Measurements from ENCODE around the gene HELZ. TPM values are rescaled to one million over a fixed set of nuclear protein-coding genes. Genes with fewer than 3 reads are reported as not detected.

Gene HELZ
- total RNA-seq, 1 experiment from 2014 or later, result 40.5 TPM

DNA sequence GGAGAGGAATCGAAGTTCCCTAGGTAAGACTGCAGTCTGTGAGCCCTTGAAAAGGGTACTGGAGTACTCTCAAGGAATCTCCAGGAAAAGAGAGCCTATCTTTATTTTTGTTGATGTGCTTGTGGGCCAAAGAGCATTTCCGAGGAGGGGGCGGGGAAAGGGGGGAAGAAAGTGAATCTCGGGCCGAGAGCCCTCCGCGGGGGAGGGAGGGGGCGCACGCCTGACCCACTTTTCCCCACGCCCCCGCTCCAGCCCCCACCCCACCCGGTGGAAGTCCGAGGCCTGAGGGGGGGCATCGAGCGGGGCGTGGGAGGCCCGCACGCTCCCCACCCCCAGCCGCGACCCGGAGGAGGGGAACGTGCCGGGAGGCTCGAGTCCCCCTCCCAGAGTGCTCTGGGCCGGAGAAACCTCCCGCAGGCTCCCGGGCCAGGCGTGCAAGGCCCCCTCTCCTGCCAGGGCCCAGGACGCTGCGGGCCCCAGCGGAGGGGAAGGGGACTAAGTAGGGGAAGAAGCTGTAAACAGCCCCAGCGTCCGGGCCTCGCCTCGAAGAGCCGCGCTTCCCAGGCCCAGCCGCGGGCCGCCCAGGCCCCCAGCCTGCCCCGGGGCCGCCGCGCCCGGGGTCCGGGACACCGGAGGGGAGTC, 444 bp downstream of the HELZ start:
- CTCF ChIA-PET, result no interaction called here
- Histone ChIP-seq H2AFZ (ENCODE audit: low read depth, low read length, poor library complexity, severe bottlenecking) (no peak overlapping the region), H3K9me3 (ENCODE audit: control insufficient read depth in 1 of 2, insufficient read depth in 1 of 2, low read depth in 1 of 2, low read length in 2 of 2) (no peaks in the 10 kb centered on the region), H3K4me3 (replicated peaks in 1 of 2; ENCODE audit: low read depth in 1 of 2, low read length in 2 of 2) (peak overlapping the region; percentile 76 to 82), H3K4me2 (ENCODE audit: low read length) (peak overlapping the region; percentile 89), H3K9ac (ENCODE audit: low read length) (peak overlapping the region; percentile 70), H3K9me2 (ENCODE audit: insufficient read depth) (no peaks in the 10 kb centered on the region), H3K4me1 (ENCODE audit: control insufficient read depth in 1 of 2, insufficient read depth in 2 of 2, low read length in 2 of 2) (peaks cover 17 to 29% of the 10 kb centered on the region in 2 experiments), H3K27me3 (ENCODE audit: insufficient read depth, low read length) (no peaks in the 10 kb centered on the region), H3K36me3 (ENCODE audit: control insufficient read depth in 1 of 2, insufficient read depth in 2 of 2, low read length in 2 of 2) (peaks cover 0 to under 1% of the 10 kb centered on the region in 2 experiments; a peak in 2 of 4 replicates), H3K27ac (ENCODE audit: low read depth, low read length) (peak overlapping the region; percentile 65), H3K79me2 (ENCODE audit: insufficient read depth, low read length) (peaks cover 44% of the 10 kb centered on the region), H4K20me1 (ENCODE audit: insufficient read depth) (no peaks in the 10 kb centered on the region)
- DNase-seq (ENCODE audit: low read depth, low spot score) (no peak), ATAC-seq (peak; percentile 27)
- no TSS peak for BruUV-seq (replicated peaks)
- POLR2A ChIA-PET, result no interaction called here
- intact Hi-C loops (cut with micrococcal nuclease), result no loop called here
- RAD21 ChIA-PET (ENCODE audit: low non-redundant PET in 1 of 2, low total read pairs in 2 of 2, uncharacterized antibody in 2 of 2, unreplicated experiment in 2 of 2), result no interaction called here
- TF ChIP-seq ZFX (IDR thresholded peaks at IDR 0.05) (peak; percentile 92), EGR1 (IDR thresholded peaks at IDR 0.05; ENCODE audit: low read depth) (peak; percentile 60), EZH2phosphoT487 (IDR thresholded peaks at IDR 0.05; ENCODE audit: borderline replicate concordance) (no peak), ZBTB33 (IDR thresholded peaks at IDR 0.05; ENCODE audit: extremely low read depth, insufficient replicate concordance, low read length) (no peak)

DNA sequence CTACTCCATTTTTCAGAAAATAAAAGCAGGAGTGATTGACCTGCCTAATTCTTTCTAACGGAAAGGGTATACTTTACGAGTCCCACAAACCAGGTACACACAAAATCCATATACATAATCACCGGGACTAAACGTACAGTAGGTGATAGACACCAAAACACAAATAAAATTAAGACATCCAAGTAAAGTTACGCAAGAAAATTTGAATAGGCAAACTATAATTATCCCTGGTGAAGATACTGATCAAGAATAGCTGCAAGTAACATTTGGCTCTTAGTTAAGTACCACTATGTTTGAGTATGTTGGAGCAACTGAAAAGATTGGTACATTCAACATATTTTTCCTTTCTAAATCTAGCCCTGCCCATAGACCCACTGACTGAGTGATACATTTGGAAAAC, 1.7 kb downstream of the HELZ start:
- peaks cover 44% of the 10 kb centered on the region for H3K79me2 ChIP-seq (ENCODE audit: insufficient read depth, low read length)
- H3K9me3 ChIP-seq (ENCODE audit: control insufficient read depth in 1 of 2, insufficient read depth in 1 of 2, low read depth in 1 of 2, low read length in 2 of 2), result no peaks in the 10 kb centered on the region
- intact Hi-C loops (cut with micrococcal nuclease), result no loop called here
- H3K4me1 ChIP-seq (ENCODE audit: control insufficient read depth in 1 of 2, insufficient read depth in 2 of 2, low read length in 2 of 2), result peaks cover 17 to 29% of the 10 kb centered on the region in 2 experiments
- peaks cover 0 to 12% of the 10 kb centered on the region in 2 experiments; a peak in 3 of 4 replicates for H3K36me3 ChIP-seq (ENCODE audit: control insufficient read depth in 1 of 2, insufficient read depth in 2 of 2, low read length in 2 of 2)
- TF ChIP-seq JUND (IDR thresholded peaks at IDR 0.05) (no peak), SIN3A (IDR thresholded peaks at IDR 0.05; ENCODE audit: low read depth) (no peak)
- no TSS peak for BruUV-seq (replicated peaks)
- RAD21 ChIA-PET (ENCODE audit: low non-redundant PET in 1 of 2, low total read pairs in 2 of 2, uncharacterized antibody in 2 of 2, unreplicated experiment in 2 of 2), result no interaction called here
- H3K27me3 ChIP-seq (ENCODE audit: insufficient read depth, low read length), result no peaks in the 10 kb centered on the region
- DNase-seq (ENCODE audit: low read depth, low spot score), result no peak
- H3K9me2 ChIP-seq (ENCODE audit: insufficient read depth), result no peaks in the 10 kb centered on the region
- H2AFZ ChIP-seq (ENCODE audit: low read depth, low read length, poor library complexity, severe bottlenecking), result no peak overlapping the region
- no peak for ATAC-seq
- POLR2A ChIA-PET, result no interaction called here
- CTCF ChIA-PET, result interaction anchor here (1.7 kb wide), 1 partner anchor 22 kb away, joined by 6 read pairs; no protein-coding TSS in a partner anchor
- H3K4me2 ChIP-seq (ENCODE audit: low read length), result peak overlapping the region; percentile 89
- no peak overlapping the region for H3K9ac ChIP-seq (ENCODE audit: low read length)
- no peaks in the 10 kb centered on the region for H4K20me1 ChIP-seq (ENCODE audit: insufficient read depth)
- H3K27ac ChIP-seq (ENCODE audit: low read depth, low read length), result no peak overlapping the region
- H3K4me3 ChIP-seq (replicated peaks in 1 of 2; ENCODE audit: low read depth in 1 of 2, low read length in 2 of 2), result peak overlapping the region in 1 of 2 experiments; percentile 82; a peak in 1 of 4 replicates
